IMR-90 (cell line): ENCODE measurements around the gene HCCS. TPM values are rescaled to one million over a fixed set of nuclear protein-coding genes. Genes with fewer than 3 reads are reported as not detected.

Experiments
- ATAC-seq: fragments of 200-7000 bp; cut with Tn5 transposase; 2 replicates; pipeline ENCODE4 v1.9.1; 2020; ENCODE audit warnings: low read depth, mild to moderate bottlenecking, moderate library complexity
- BruUV-seq: library from RNA; stranded (reverse); fragments of 400-500 nt; replicated peaks from 2 replicates; lab custom pipeline; 2021; lab: Mats Ljungman, UMichigan
- CTCF ChIA-PET: fragments of 300-600 bp; formaldehyde crosslinking; extraction: SDS; loops from one replicate; lab custom pipeline; 2021; ENCODE audit warnings: antibody characterized with exemption; lab: Yijun Ruan, JAX
- POLR2A ChIA-PET: fragments of 300-600 bp; sonication (Branson Sonifier 250); formaldehyde crosslinking; loops from one replicate; lab custom pipeline; 2022; ENCODE audit warnings: antibody characterized with exemption; ENCODE audit not compliant: unreplicated experiment; lab: Charles Lee
- DNase-seq: peaks from one replicate; pipeline ENCODE4 v3.0.0; 2013
- H2AFZ ChIP-seq: replicated peaks from 2 replicates; pipeline ENCODE3; 2013; ENCODE audit warnings: low read length, mild to moderate bottlenecking; ENCODE audit not compliant: poor library complexity
- H2AK5ac ChIP-seq: 2 replicates; pipeline ENCODE4 v1.6.1; 2013; ENCODE audit warnings: low read depth, low read length, inconsistent platforms
- H2AK9ac ChIP-seq: replicated peaks from 2 replicates; pipeline ENCODE3; 2013; ENCODE audit warnings: mild to moderate bottlenecking, low read depth, low read length, moderate library complexity; ENCODE audit not compliant: poor library complexity
- H2BK120ac ChIP-seq: 2 replicates; pipeline ENCODE4 v1.6.1; 2013; ENCODE audit warnings: low read depth, low read length, inconsistent platforms
- H2BK15ac ChIP-seq: 3 replicates; pipeline ENCODE4 v1.6.1; 2013; ENCODE audit warnings: low read depth, low read length, inconsistent platforms
- H2BK20ac ChIP-seq: 2 replicates; pipeline ENCODE4 v1.6.1; 2013; ENCODE audit warnings: low read depth, mild to moderate bottlenecking, inconsistent platforms, low read length, moderate library complexity
- H2BK5ac ChIP-seq: 2 replicates; pipeline ENCODE4 v1.6.1; 2013; ENCODE audit warnings: mild to moderate bottlenecking, low read depth, low read length, inconsistent platforms; ENCODE audit not compliant: poor library complexity, severe bottlenecking
- H3K14ac ChIP-seq: replicated peaks from 2 replicates; pipeline ENCODE4 v1.6.1; 2013; ENCODE audit warnings: low read depth, low read length, inconsistent platforms
- H3K18ac ChIP-seq: 2 replicates; pipeline ENCODE4 v1.6.1; 2013; ENCODE audit warnings: low read depth, low read length, control low read depth
- H3K23ac ChIP-seq: 2 replicates; pipeline ENCODE4 v1.6.1; 2013; ENCODE audit warnings: low read depth, low read length, inconsistent platforms
- H3K27ac ChIP-seq: 2 replicates; pipeline ENCODE4 v1.5.1; 2013; ENCODE audit warnings: mild to moderate bottlenecking, control low read depth, low read length; ENCODE audit not compliant: insufficient read depth
- H3K27me3 ChIP-seq: 2 replicates; pipeline ENCODE4 v1.6.1; 2013; ENCODE audit warnings: low read length; ENCODE audit not compliant: control insufficient read depth, insufficient read depth
- H3K36me3 ChIP-seq: 2 replicates; pipeline ENCODE4 v1.6.1; 2013; ENCODE audit warnings: low read length, mixed read lengths; ENCODE audit not compliant: control insufficient read depth, insufficient read depth
- H3K4ac ChIP-seq: 2 replicates; pipeline ENCODE4 v1.6.1; 2013; ENCODE audit warnings: low read depth, low read length, inconsistent platforms
- H3K4me1 ChIP-seq: 2 replicates; pipeline ENCODE4 v1.6.1; 2013; ENCODE audit warnings: low read length, mixed read lengths; ENCODE audit not compliant: control insufficient read depth, insufficient read depth
- H3K4me2 ChIP-seq: 2 replicates; pipeline ENCODE4 v1.6.1; 2013; ENCODE audit warnings: low read depth, mild to moderate bottlenecking, control low read depth, low read length, moderate library complexity
- H3K4me3 ChIP-seq: 2 replicates; pipeline ENCODE4 v1.5.1; 2013; ENCODE audit warnings: low read depth, mild to moderate bottlenecking, control low read depth, low read length, moderate library complexity; ENCODE audit not compliant: insufficient read depth
- H3K56ac ChIP-seq: 2 replicates; pipeline ENCODE4 v1.6.1; 2013; ENCODE audit warnings: low read length, inconsistent platforms; ENCODE audit not compliant: insufficient read depth; ENCODE audit errors: extremely low read depth
- H3K79me1 ChIP-seq, 2 experiments: 2 replicates each; pipeline ENCODE4 v1.6.1; 2013; ENCODE audit warnings: low read length in 2 of 2, inconsistent platforms in 1 of 2, low read depth in 1 of 2
- H3K9ac ChIP-seq: 2 replicates; pipeline ENCODE4 v1.6.1; 2013; ENCODE audit warnings: low read depth, low read length, control low read depth
- H3K9me1 ChIP-seq: 2 replicates; pipeline ENCODE4 v1.6.1; 2013; ENCODE audit warnings: low read length, inconsistent platforms; ENCODE audit not compliant: insufficient read depth
- H3K9me3 ChIP-seq: 2 replicates; pipeline ENCODE4 v1.6.1; 2013; ENCODE audit warnings: low read length; ENCODE audit not compliant: control insufficient read depth, insufficient read depth
- H4K20me1 ChIP-seq: 2 replicates; pipeline ENCODE4 v1.6.1; 2013; ENCODE audit warnings: low read length, inconsistent platforms; ENCODE audit not compliant: insufficient read depth
- H4K5ac ChIP-seq: 2 replicates; pipeline ENCODE4 v1.6.1; 2013; ENCODE audit warnings: mild to moderate bottlenecking, low read depth, low read length, control low read depth
- H4K8ac ChIP-seq, 2 experiments: 2 replicates each; pipeline ENCODE4 v1.6.1; 2013; ENCODE audit warnings: low read depth in 2 of 2, low read length in 2 of 2, control low read depth in 1 of 2, inconsistent platforms in 1 of 2
- H4K91ac ChIP-seq: 2 replicates; pipeline ENCODE4 v1.6.1; 2013; ENCODE audit warnings: low read depth, low read length, inconsistent platforms; ENCODE audit not compliant: insufficient read depth
- MAZ ChIP-seq: IDR thresholded peaks from 2 replicates; pipeline ENCODE4 v1.6.1; 2012; ENCODE audit warnings: low read depth, mild to moderate bottlenecking, low read length, improper control_type of control experiment, moderate library complexity, borderline replicate concordance
- NFE2L2 ChIP-seq: fragments of 150-350 bp; IDR thresholded peaks from 2 replicates; pipeline ENCODE4 v1.6.1; 2016; ENCODE audit warnings: low read depth, mild to moderate bottlenecking, low read length
- POLR2A ChIP-seq: IDR thresholded peaks from 2 replicates; pipeline ENCODE4 v1.6.1; 2012; ENCODE audit warnings: mild to moderate bottlenecking, low read depth, low read length
- WGBS, 2 experiments: methylation state at CpG; one replicate each; pipeline versions ENCODE4 v1.1.5 to v1.1.7; 2013; ENCODE audit warnings: missing lambda C conversion rate in 2 of 2; ENCODE audit not compliant: insufficient read length in 1 of 2; ENCODE audit errors: extremely low coverage in 2 of 2; 5-methylcytosine and 5-hydroxymethylcytosine counted together
- dilution Hi-C: fragments of 300-500 bp; cut with HindIII; formaldehyde crosslinking; loops from one replicate; pipeline ENCODE4 v1.14.3; 2018; ENCODE audit warnings: low sequenced_read_pairs; ENCODE audit not compliant: unreplicated experiment
- in situ Hi-C: fragments of 300-500 bp; cut with MboI; formaldehyde crosslinking; loops from 3 replicates; pipeline ENCODE4 v1.14.3; 2019; ENCODE audit warnings: low sequenced_read_pairs, inconsistent platforms, mixed read lengths
- intact Hi-C: fragments of 100-400 bp; cut with micrococcal nuclease; formaldehyde crosslinking; loops from 2 replicates; pipeline ENCODE4 v1.10.0; 2022
- polyA plus RNA-seq, 3 experiments: library from polyadenylated mRNA; depleted of rRNA; stranded (reverse); fragments of >200 nt; gene quantifications; 2 replicates each; pipeline ENCODE4 v1.2.3, GENCODE V29; 2012; ENCODE audit warnings: low replicate concordance in 1 of 3
- total RNA-seq: library from RNA; depleted of rRNA; stranded (reverse); fragments of >200 nt; gene quantifications from 2 replicates; pipeline ENCODE4 v1.2.3, GENCODE V29; 2012
- TF ChIP-seq, protein P1 (sequence below): fragments of 150-350 bp; IDR thresholded peaks from 2 replicates; pipeline ENCODE4 v1.6.1; 2016; ENCODE audit warnings: low read depth, mild to moderate bottlenecking, low read length, moderate library complexity, borderline replicate concordance

The HCCS gene
- total and polyA plus RNA-seq, 2 of the 4 experiments (the other 2 are of a cell fraction): 24.0 to 28.6 TPM

DNA sequence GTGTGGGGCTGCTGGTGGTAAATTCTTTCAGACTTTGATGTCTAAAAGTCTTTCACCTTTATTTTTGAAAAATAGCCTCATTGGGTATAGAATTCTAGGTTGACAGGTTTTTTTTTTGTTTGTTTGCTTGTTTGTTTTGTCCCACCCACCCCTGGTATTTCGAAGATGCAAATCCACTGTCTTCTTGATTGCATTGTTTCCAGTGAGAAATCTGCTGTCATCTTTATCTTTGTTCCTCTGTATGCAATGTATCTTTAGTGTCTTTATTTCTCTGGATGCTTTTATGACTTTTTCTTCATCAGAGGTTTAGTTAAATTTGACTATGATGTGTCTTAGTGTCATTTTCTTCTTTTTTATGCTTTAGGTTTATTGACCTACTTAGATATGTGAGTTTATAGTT lies 21.3 kb upstream of the HCCS start:
- H3K4me3 ChIP-seq: no peak overlapping the region
- POLR2A ChIA-PET: no interaction called here
- no peak overlapping the region for H4K91ac ChIP-seq
- H2AK9ac ChIP-seq: no peak overlapping the region
- TF ChIP-seq POLR2A (no peak), NFE2L2 (no peak), MAZ (no peak)
- TF ChIP-seq, protein P1, sequence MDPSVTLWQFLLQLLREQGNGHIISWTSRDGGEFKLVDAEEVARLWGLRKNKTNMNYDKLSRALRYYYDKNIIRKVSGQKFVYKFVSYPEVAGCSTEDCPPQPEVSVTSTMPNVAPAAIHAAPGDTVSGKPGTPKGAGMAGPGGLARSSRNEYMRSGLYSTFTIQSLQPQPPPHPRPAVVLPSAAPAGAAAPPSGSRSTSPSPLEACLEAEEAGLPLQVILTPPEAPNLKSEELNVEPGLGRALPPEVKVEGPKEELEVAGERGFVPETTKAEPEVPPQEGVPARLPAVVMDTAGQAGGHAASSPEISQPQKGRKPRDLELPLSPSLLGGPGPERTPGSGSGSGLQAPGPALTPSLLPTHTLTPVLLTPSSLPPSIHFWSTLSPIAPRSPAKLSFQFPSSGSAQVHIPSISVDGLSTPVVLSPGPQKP: no peak
- H2AK5ac ChIP-seq: no peak overlapping the region
- no peaks in the 10 kb centered on the region for H3K9me1 ChIP-seq
- intact Hi-C loops (no loop called here), dilution Hi-C loops (no loop called here), in situ Hi-C loops (no loop called here)
- H3K9me3 ChIP-seq: peaks cover 6% of the 10 kb centered on the region; the same call in 1 of the 2 replicates
- no CpG with 5 or more reads among the region's 1 CpG for WGBS, 2 experiments
- no peak overlapping the region for H3K18ac ChIP-seq
- no TSS peak for BruUV-seq
- H3K14ac ChIP-seq: no peak overlapping the region
- H3K4ac ChIP-seq: no peak overlapping the region
- no peak overlapping the region for H3K23ac ChIP-seq
- no peaks in the 10 kb centered on the region for H3K36me3 ChIP-seq
- H3K79me1 ChIP-seq: no peaks in the 10 kb centered on the region
- no peak overlapping the region for H2AFZ ChIP-seq
- H3K56ac ChIP-seq: no peak overlapping the region
- no peak overlapping the region for H2BK120ac ChIP-seq
- H3K4me2 ChIP-seq: no peak overlapping the region
- CTCF ChIA-PET: no interaction called here
- ATAC-seq: no peak
- H4K20me1 ChIP-seq: no peaks in the 10 kb centered on the region
- no peak overlapping the region for H2BK15ac ChIP-seq
- no peak overlapping the region for H2BK20ac ChIP-seq
- H4K5ac ChIP-seq: no peak overlapping the region
- no peak overlapping the region for H3K27ac ChIP-seq
- H4K8ac ChIP-seq: no peak overlapping the region
- no peaks in the 10 kb centered on the region for H3K27me3 ChIP-seq
- DNase-seq: no peak
- no peak overlapping the region for H3K9ac ChIP-seq
- H3K4me1 ChIP-seq: no peaks in the 10 kb centered on the region
- H2BK5ac ChIP-seq: no peak overlapping the region
